NK-92 (cell line): ENCODE data around the gene ZNF408.

Experiments used
- DNase-seq: peaks from one replicate; lab custom pipeline; 2025; ENCODE audit not compliant: unreplicated experiment; lab: John Stamatoyannopoulos, UW

The ZNF408 gene

GRCh38 chr11:46675949-46676348 is 24.9 kb upstream of the ZNF408 start:
- DNase-seq: no peak

GRCh38 chr11:46676436-46677158 is 24.2 kb upstream of the ZNF408 start:
- no peak for DNase-seq

GRCh38 chr11:46677169-46677568 is 23.7 kb upstream of the ZNF408 start:
- DNase-seq: no peak

- no peak for DNase-seq
Measured at GRCh38 chr11:46677991-46678740, 22.7 kb upstream of the ZNF408 start.

GRCh38 chr11:46678741-46679130 is 22.1 kb upstream of the ZNF408 start:
- DNase-seq: no peak

- DNase-seq: no peak
Measured at GRCh38 chr11:46679241-46680163, 21.3 kb upstream of the ZNF408 start.

GRCh38 chr11:46680164-46680760 is 20.6 kb upstream of the ZNF408 start:
- DNase-seq: no peak

GRCh38 chr11:46680815-46681214 is 20.0 kb upstream of the ZNF408 start:
- no peak for DNase-seq

GRCh38 chr11:46681814-46682213 is 19.0 kb upstream of the ZNF408 start:
- no peak for DNase-seq

- DNase-seq: no peak
Measured at GRCh38 chr11:46682773-46683752, 17.8 kb upstream of the ZNF408 start.

GRCh38 chr11:46684367-46684766 is 16.5 kb upstream of the ZNF408 start:
- no peak for DNase-seq

GRCh38 chr11:46686886-46687795 is 13.7 kb upstream of the ZNF408 start:
- no peak for DNase-seq

GRCh38 chr11:46690702-46691101 is 10.1 kb upstream of the ZNF408 start:
- no peak for DNase-seq

GRCh38 chr11:46692450-46692849 is 8.4 kb upstream of the ZNF408 start:
- no peak for DNase-seq

- DNase-seq: no peak
Measured at GRCh38 chr11:46693597-46694012, 7.2 kb upstream of the ZNF408 start.

- DNase-seq: no peak
Measured at GRCh38 chr11:46694072-46694471, 6.8 kb upstream of the ZNF408 start.

- DNase-seq: no peak
Measured at GRCh38 chr11:46694607-46695006, 6.2 kb upstream of the ZNF408 start.

GRCh38 chr11:46695345-46696211 is 5.3 kb upstream of the ZNF408 start:
- DNase-seq: no peak
